HepG2 (cell line): ENCODE results near the gene SAMD14. TPM values are rescaled to one million over a fixed set of nuclear protein-coding genes. Genes with fewer than 3 reads are reported as not detected.
A peak's percentile ranks its signal among the peaks of the same experiment; 100 is the strongest.

Experiments used
- AHR ChIP-seq: IDR thresholded peaks from 2 replicates; pipeline ENCODE4 v1.6.1; 2018; ENCODE audit warnings: missing genetic modification reagents, missing compliant biosample characterization
- ASH2L ChIP-seq: fragments of 300-600, 200-600 bp; sonication (generic); IDR thresholded peaks from 2 replicates; pipeline ENCODE4 v1.7.0; 2017; ENCODE audit warnings: low read depth, mild to moderate bottlenecking, moderate library complexity, mixed read lengths, low read length; ENCODE audit not compliant: insufficient read length
- ELF4 ChIP-seq: sonication (generic); formaldehyde crosslinking; IDR thresholded peaks from 2 replicates; pipeline ENCODE4 v1.5.0; 2020; ENCODE audit warnings: missing genetic modification reagents, mild to moderate bottlenecking, moderate library complexity, borderline replicate concordance
- EP300 ChIP-seq, 3 experiments: sonication (generic) in 1 of 3; formaldehyde crosslinking in 1 of 3; IDR thresholded peaks; 2 replicates each; pipeline versions ENCODE4 v1.5.1 to v1.6.1; 2011 to 2020; ENCODE audit warnings: low read depth in 2 of 3, low read length in 2 of 3, borderline replicate concordance in 1 of 3, improper control_type of control experiment in 1 of 3, mild to moderate bottlenecking in 1 of 3, missing genetic modification reagents in 1 of 3, moderate library complexity in 1 of 3
- FOXK1 ChIP-seq: sonication (generic); formaldehyde crosslinking; IDR thresholded peaks from 2 replicates; pipeline ENCODE4 v1.4.0; 2020; ENCODE audit warnings: low read depth, missing genetic modification reagents, borderline replicate concordance
- FOXO1 ChIP-seq: sonication (generic); formaldehyde crosslinking; IDR thresholded peaks from 2 replicates; pipeline ENCODE4 v1.4.0; 2020; ENCODE audit warnings: missing genetic modification reagents
- HHEX ChIP-seq: IDR thresholded peaks from 2 replicates; pipeline ENCODE4 v1.6.1; 2016; ENCODE audit warnings: control low read depth
- HOXA7 ChIP-seq: sonication (generic); formaldehyde crosslinking; IDR thresholded peaks from 2 replicates; pipeline ENCODE4 v1.8.1; 2022; ENCODE audit warnings: mild to moderate bottlenecking, missing genetic modification reagents, moderate library complexity
- KDM3A ChIP-seq: IDR thresholded peaks from 2 replicates; pipeline ENCODE4 v1.6.1; 2018; ENCODE audit warnings: low read depth, missing compliant biosample characterization
- KLF15 ChIP-seq: sonication (generic); formaldehyde crosslinking; IDR thresholded peaks from 2 replicates; pipeline ENCODE4 v1.8.1; 2023; ENCODE audit warnings: borderline replicate concordance, mild to moderate bottlenecking, inconsistent platforms, missing genetic modification reagents, mixed read lengths
- MAX ChIP-seq: IDR thresholded peaks from 2 replicates; pipeline ENCODE4 v1.6.1; 2012; ENCODE audit warnings: inconsistent platforms
- MED13 ChIP-seq: sonication (generic); formaldehyde crosslinking; IDR thresholded peaks from 2 replicates; pipeline ENCODE4 v1.5.0; 2020; ENCODE audit warnings: missing genetic modification reagents
- MEF2D ChIP-seq: sonication (generic); formaldehyde crosslinking; IDR thresholded peaks from 2 replicates; pipeline ENCODE4 v1.5.1; 2020; ENCODE audit warnings: mild to moderate bottlenecking, missing genetic modification reagents
- NFATC3 ChIP-seq: sonication (generic); formaldehyde crosslinking; IDR thresholded peaks from 2 replicates; pipeline ENCODE4 v1.5.1; 2020; ENCODE audit warnings: mild to moderate bottlenecking, missing genetic modification reagents
- SRSF9 ChIP-seq: fragments of 200-400 bp; formaldehyde crosslinking; IDR thresholded peaks from 2 replicates; pipeline ENCODE4 v1.6.1; 2018; ENCODE audit warnings: borderline replicate concordance, mild to moderate bottlenecking, low read depth, low read length; ENCODE audit not compliant: insufficient read depth, poor library complexity, severe bottlenecking
- TARDBP ChIP-seq: sonication (generic); formaldehyde crosslinking; IDR thresholded peaks from 2 replicates; pipeline ENCODE4 v1.8.0; 2022; ENCODE audit warnings: mild to moderate bottlenecking, missing genetic modification reagents
- TFDP1 ChIP-seq: IDR thresholded peaks from 2 replicates; pipeline ENCODE4 v1.6.1; 2016; ENCODE audit warnings: missing compliant biosample characterization, missing genetic modification reagents, borderline replicate concordance
- TFE3 ChIP-seq: IDR thresholded peaks from 2 replicates; pipeline ENCODE4 v1.6.1; 2016
- XBP1 ChIP-seq: sonication (generic); formaldehyde crosslinking; IDR thresholded peaks from 2 replicates; pipeline ENCODE4 v1.5.0; 2020; ENCODE audit warnings: missing genetic modification reagents
- ZBTB38 ChIP-seq: sonication (generic); formaldehyde crosslinking; IDR thresholded peaks from 2 replicates; pipeline ENCODE4 v1.5.1; 2020; ENCODE audit warnings: mild to moderate bottlenecking, missing genetic modification reagents
- ZNF124 ChIP-seq: sonication (generic); formaldehyde crosslinking; IDR thresholded peaks from 2 replicates; pipeline ENCODE4 v1.4.0; 2020; ENCODE audit warnings: missing genetic modification reagents
- ZNF343 ChIP-seq: sonication (generic); formaldehyde crosslinking; IDR thresholded peaks from 2 replicates; pipeline ENCODE4 v1.4.0; 2020; ENCODE audit warnings: mild to moderate bottlenecking, missing genetic modification reagents
- ZNF414 ChIP-seq: sonication (generic); formaldehyde crosslinking; IDR thresholded peaks from 2 replicates; pipeline ENCODE4 v1.5.0; 2020; ENCODE audit warnings: missing genetic modification reagents
- ZNF496 ChIP-seq: sonication (generic); formaldehyde crosslinking; IDR thresholded peaks from 2 replicates; pipeline ENCODE4 v1.8.1; 2023; ENCODE audit warnings: mild to moderate bottlenecking, moderate library complexity, missing genetic modification reagents; ENCODE audit not compliant: insufficient replicate concordance
- ZNF710 ChIP-seq: sonication (generic); formaldehyde crosslinking; IDR thresholded peaks from 2 replicates; pipeline ENCODE4 v1.5.0; 2020; ENCODE audit warnings: mild to moderate bottlenecking, missing genetic modification reagents, borderline replicate concordance
- ZNF777 ChIP-seq: sonication (generic); formaldehyde crosslinking; IDR thresholded peaks from 2 replicates; pipeline ENCODE4 v1.4.0; 2020; ENCODE audit warnings: missing genetic modification reagents
- ZNF879 ChIP-seq: sonication (generic); formaldehyde crosslinking; IDR thresholded peaks from 2 replicates; pipeline ENCODE4 v1.8.1; 2023; ENCODE audit warnings: missing genetic modification reagents
- polyA plus RNA-seq, 8 experiments: library from polyadenylated mRNA; depleted of rRNA in 3 of 8; stranded (reverse) in 7 of 8; unstranded in 1 of 8; fragments of >200 nt; fragmentation: Illumina TruSeq in 4 of 8; extraction: Trizol in 4 of 8; gene quantifications; 2 replicates each; pipeline versions ENCODE4 v1.2.1 to v1.2.3, GENCODE V29; 2011 to 2016; ENCODE audit warnings: low read depth in 4 of 8, missing spikeins in 1 of 8, mixed read lengths in 1 of 8; ENCODE audit not compliant: insufficient read depth in 1 of 8
- total RNA-seq, 5 experiments: library from RNA; depleted of rRNA; stranded (reverse); fragments of >200 nt; fragmentation: Illumina TruSeq; extraction: Trizol; gene quantifications; 2 replicates each; pipeline ENCODE4 v1.2.3, GENCODE V29; 2016; ENCODE audit warnings: low read depth in 1 of 5

Gene SAMD14
- total and polyA plus RNA-seq, 2 of the 13 experiments (the other 11 are each of a cell fraction or from before 2014, with no cell fraction given) = 0.07 to 0.22 TPM

- TF ChIP-seq AHR (no peak; the same call in 1 of the 2 replicates), NFATC3 (CRISPR knock-in tag) (no peak), FOXK1 (CRISPR knock-in tag) (no peak), ZNF710 (no peak), ZBTB38 (CRISPR knock-in tag) (no peak), SRSF9 (no peak), EP300 (IDR thresholded peaks at IDR 0.05; ENCODE audit: low read depth in 2 of 2, low read length in 2 of 2) (peak in 1 of 2 experiments; percentile 19; a peak in 1 of 4 replicates), EP300 (CRISPR knock-in tag; IDR thresholded peaks at IDR 0.05; ENCODE audit: borderline replicate concordance) (no peak), ELF4 (CRISPR knock-in tag) (no peak), ZNF124 (CRISPR knock-in tag) (no peak), ZNF777 (peak; percentile 55; the same call in 1 of the 2 replicates), TFE3 (CRISPR knock-in tag) (0 out of 2 replicates have a peak, but pooled peaks have one; percentile 17), MAX (peak; percentile 34; the same call in 1 of the 2 replicates), XBP1 (no peak), TARDBP (CRISPR knock-in tag) (no peak), ASH2L (peak; percentile 48), ZNF343 (CRISPR knock-in tag) (no peak), HHEX (CRISPR knock-in tag) (no peak), ZNF414 (no peak), ZNF496 (CRISPR knock-in tag) (no peak), ZNF879 (CRISPR knock-in tag) (no peak), FOXO1 (CRISPR knock-in tag) (no peak; the same call in 1 of the 2 replicates), MEF2D (no peak), MED13 (no peak), KLF15 (CRISPR knock-in tag) (no peak), KDM3A (CRISPR knock-in tag) (0 out of 2 replicates have a peak, but pooled peaks have one; percentile 52), TFDP1 (CRISPR knock-in tag) (no peak), HOXA7 (CRISPR knock-in tag) (no peak)
These were observed 17.9 kb upstream of the SAMD14 start (continued) for GRCh38 chr17:50147841-50148225.
